ENCODE data around the gene TMEM121.
A peak's percentile ranks its signal among the peaks of the same experiment; 100 is the strongest.

The TMEM121 gene

DNA sequence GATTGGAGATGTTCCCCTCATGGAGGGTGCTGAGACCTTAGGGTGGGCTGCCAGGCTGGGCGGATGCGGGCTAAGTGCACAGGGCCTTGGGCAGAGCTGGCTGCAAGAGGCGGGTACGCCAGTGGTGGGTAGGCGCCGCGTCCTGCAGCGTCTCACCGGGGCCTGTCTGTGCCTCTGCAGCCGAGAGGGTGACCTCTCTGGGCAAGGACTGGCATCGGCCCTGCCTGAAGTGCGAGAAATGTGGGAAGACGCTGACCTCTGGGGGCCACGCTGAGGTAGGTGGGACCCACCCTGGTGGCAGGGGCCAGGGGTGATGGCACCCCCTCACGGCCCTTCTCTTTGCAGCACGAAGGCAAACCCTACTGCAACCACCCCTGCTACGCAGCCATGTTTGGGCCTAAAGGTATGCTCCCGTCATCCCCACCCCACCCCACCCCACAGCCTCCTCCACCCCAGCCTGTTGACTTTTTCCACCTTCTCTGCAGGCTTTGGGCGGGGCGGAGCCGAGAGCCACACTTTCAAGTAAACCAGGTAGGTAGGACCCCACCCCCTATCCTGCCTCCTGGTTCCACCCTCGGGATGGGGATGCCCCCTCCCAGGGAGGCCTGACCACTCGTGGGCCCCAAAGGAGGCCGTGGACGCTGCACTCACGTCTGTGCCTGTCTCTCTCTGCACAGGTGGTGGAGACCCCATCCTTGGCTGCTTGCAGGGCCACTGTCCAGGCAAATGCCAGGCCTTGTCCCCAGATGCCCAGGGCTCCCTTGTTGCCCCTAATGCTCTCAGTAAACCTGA is 38.2 kb upstream of the TMEM121 start:
- TF ChIP-seq, protein P1, sequence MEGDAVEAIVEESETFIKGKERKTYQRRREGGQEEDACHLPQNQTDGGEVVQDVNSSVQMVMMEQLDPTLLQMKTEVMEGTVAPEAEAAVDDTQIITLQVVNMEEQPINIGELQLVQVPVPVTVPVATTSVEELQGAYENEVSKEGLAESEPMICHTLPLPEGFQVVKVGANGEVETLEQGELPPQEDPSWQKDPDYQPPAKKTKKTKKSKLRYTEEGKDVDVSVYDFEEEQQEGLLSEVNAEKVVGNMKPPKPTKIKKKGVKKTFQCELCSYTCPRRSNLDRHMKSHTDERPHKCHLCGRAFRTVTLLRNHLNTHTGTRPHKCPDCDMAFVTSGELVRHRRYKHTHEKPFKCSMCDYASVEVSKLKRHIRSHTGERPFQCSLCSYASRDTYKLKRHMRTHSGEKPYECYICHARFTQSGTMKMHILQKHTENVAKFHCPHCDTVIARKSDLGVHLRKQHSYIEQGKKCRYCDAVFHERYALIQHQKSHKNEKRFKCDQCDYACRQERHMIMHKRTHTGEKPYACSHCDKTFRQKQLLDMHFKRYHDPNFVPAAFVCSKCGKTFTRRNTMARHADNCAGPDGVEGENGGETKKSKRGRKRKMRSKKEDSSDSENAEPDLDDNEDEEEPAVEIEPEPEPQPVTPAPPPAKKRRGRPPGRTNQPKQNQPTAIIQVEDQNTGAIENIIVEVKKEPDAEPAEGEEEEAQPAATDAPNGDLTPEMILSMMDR (IDR thresholded peaks at IDR 0.05; ENCODE audit: low read depth, low read length), result no peak
- no peak for DNase-seq (ENCODE audit: low read depth, low spot score)
- no peak overlapping the region for H3K4me3 ChIP-seq (ENCODE audit: low read depth, low read length)
- in situ Hi-C loops (cut with HindIII; ENCODE audit: low sequenced_read_pairs), result no loop called here

DNA sequence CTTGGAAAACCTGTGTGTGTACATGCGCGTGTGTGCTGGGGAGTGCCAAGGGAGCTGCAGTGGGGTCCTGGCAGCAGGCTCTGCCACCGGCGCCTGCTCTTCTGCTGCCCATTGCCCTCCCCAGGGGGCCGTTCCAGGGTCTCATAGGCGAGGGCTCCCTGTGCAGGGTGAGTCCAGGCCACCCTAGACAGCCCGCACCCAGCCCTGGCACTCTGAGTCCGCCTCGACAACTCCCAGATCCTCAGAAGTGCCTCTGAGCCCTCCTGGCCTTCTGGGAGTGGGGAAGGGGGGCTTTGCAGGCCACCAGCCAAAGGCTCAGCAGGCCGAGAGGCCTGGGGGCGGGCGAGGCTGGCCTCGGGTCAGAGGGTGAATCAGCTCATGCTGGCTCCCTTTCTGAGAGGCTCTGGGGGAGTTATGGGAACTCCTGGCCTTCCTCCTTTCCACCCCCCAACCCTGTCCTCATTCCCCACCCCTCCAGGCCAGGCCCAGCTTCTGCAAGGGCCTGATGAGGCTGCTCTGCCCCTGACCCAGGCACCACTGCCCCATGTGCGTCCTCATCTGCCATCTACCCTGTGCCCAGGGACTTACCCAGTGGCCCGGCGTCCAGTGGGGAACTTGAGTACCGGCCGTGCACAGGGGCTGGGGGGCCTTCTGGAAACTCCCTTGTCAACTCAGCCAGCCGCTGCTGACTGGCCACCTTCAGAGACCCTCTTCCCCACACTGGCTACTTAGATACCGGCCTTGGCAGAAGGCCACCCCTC is 37.4 kb upstream of the TMEM121 start:
- TF ChIP-seq, protein P1 (IDR thresholded peaks at IDR 0.05; ENCODE audit: low read depth, low read length), result no peak
- no peak for DNase-seq (ENCODE audit: low read depth, low spot score)
- in situ Hi-C loops (cut with HindIII; ENCODE audit: low sequenced_read_pairs), result no loop called here
- no peak overlapping the region for H3K4me3 ChIP-seq (ENCODE audit: low read depth, low read length)

DNA sequence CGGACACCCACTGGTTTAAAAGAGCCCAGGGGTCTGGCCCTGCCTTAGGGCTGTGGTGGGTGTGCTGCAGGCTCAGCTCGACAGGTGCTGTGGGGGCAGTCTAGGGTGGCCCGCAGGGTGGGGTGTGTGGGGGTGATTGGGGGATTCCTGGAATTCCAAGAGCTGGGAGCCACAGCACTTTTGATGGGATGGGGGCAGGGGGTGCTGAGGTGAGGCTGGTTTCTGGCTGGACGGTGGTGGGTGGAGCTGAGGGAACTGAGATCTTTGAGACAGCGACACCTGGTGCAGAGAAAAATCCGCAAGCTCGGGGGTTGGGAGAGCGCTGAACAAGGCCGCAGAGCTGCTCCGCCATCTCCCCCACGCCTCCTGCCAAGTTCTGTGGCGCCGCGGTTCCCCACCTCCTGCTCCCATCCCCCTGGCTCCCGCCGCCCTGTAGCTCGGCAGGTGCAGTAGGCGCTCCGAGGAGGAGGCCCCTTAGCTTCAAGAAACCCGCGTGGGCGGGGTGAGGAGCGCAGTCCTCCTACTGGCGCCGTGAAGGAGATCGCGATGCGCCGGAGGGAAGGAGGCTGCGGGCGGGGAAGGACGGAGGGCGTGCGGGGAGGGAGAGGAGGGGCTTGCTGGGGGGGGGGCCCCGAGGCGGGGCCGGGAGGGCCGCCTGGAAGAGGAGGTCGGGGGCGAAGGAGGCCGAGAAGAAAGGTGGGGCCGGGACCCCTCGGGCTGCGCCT is 36.7 kb upstream of the TMEM121 start:
- DNase-seq (ENCODE audit: low read depth, low spot score), result peak; percentile 86

DNA sequence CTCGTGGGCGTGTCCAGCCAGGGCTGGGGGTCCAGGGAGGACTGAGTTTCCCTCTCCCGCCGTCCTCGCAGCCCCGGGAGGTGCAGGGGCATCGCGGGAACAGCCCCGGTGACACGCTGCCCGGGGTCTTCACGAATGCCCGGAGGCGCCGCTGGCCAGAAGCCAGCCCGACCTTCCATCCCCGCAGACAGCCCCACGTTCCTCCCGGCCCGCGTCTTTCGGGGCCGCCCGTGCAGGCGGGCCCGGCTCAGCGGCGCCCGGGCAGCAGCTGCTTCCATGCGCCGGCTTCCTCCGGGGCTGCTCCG is 36.2 kb upstream of the TMEM121 start:
- TF ChIP-seq, protein P1 (IDR thresholded peaks at IDR 0.05; ENCODE audit: low read depth, low read length), result no peak
- in situ Hi-C loops (cut with HindIII; ENCODE audit: low sequenced_read_pairs), result no loop called here

More for the DNA sequence above, 36.7 kb upstream of the TMEM121 start:
- peak overlapping the region; percentile 59 for H3K4me3 ChIP-seq (ENCODE audit: low read depth, low read length)
- in situ Hi-C loops (cut with HindIII; ENCODE audit: low sequenced_read_pairs), result no loop called here
- TF ChIP-seq, protein P1 (IDR thresholded peaks at IDR 0.05; ENCODE audit: low read depth, low read length), result peak; percentile 78

DNA sequence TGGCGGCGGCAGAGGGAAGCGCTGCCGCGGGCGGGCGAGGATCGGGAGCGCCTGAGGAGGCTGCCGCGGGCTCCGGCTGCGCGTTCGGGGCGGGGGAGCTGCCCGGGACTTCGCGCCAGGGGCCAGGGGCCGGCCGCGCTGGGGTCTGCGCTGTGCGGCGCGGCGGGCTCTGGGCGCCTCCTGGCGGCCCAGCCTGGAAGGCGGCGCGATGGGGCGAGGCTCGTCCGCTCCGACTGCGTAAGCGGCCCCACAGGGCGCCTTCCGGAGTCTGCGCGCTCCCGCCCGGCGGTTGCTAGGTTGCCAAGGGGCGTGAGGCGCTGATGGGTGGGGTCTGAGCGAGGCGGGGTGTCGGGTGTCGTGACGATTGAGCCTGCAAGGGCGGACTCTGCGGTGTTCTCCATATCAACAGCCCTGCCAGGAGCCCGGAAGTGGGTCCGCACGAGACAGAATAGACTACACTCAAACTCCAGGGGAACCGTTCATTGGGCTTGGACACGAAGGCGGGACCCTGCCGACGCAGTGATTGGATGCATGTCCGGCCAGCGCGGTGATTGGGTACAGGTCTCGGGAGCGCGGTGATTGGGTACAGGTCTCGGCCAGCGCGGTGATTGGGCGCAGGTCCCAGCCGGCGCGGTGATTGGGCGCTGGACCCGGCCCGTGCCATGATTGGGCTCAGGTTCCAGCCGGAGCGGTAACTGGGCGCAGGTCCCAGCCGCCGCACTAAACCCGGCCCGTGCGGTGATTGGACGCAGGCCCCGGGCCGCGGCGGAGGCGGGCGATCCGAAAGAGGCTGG is 35.6 kb upstream of the TMEM121 start, which contains the start of gene TEDC1:
Gene TEDC1, plus strand, starts transcription at position 675 of the 794 bp plus-strand sequence. CDS start 130 bp downstream, outside the sequence.
- peak within 1 kb of the TSS; percentile 59 for H3K4me3 ChIP-seq (ENCODE audit: low read depth, low read length)
- TF ChIP-seq, protein P1 (IDR thresholded peaks at IDR 0.05; ENCODE audit: low read depth, low read length), result peak; percentile 67
- DNase-seq (ENCODE audit: low read depth, low spot score), result peak; percentile 100
- in situ Hi-C loops (cut with HindIII; ENCODE audit: low sequenced_read_pairs), result no loop called here

More for the DNA sequence above, 36.2 kb upstream of the TMEM121 start:
- H3K4me3 ChIP-seq (ENCODE audit: low read depth, low read length), result peak overlapping the region; percentile 59
- no peak for DNase-seq (ENCODE audit: low read depth, low spot score)
